HG03139 (cell line): ENCODE measurements around the gene EP400.
"Not testable (repeated sequence)": the region's sequence is repeated elsewhere in the genome, so short reads cannot be mapped to it uniquely, and the experiment has no call there.

Source experiments
- ATAC-seq: cut with Tn5 transposase; IDR thresholded peaks from one replicate; pipeline ENCODE4 v1.9.1; 2021; ENCODE audit not compliant: unreplicated experiment

EP400 gene

DNA sequence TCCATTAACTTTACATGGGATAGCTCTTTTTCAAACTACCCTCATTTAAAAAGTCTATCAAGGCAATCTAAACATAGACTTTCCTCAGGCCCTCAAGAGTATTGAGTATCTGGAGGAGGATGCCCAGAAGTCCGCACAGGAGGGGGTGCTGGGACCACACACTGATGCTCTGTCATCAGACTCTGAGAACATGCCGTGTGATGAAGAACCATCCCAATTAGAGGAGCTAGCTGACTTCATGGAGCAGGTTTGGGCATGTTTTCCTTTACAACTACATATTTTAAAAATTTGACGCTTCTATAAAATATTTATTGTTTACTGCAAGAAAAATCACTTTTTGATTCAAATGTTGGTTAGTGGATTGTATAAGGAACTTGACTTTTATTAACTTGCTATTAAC, 93.5 kb downstream of the EP400 start:
- no peak for ATAC-seq

GRCh38 chr12:132043770-132044467, 94.2 kb downstream of the EP400 start:
- ATAC-seq: no peak

DNA sequence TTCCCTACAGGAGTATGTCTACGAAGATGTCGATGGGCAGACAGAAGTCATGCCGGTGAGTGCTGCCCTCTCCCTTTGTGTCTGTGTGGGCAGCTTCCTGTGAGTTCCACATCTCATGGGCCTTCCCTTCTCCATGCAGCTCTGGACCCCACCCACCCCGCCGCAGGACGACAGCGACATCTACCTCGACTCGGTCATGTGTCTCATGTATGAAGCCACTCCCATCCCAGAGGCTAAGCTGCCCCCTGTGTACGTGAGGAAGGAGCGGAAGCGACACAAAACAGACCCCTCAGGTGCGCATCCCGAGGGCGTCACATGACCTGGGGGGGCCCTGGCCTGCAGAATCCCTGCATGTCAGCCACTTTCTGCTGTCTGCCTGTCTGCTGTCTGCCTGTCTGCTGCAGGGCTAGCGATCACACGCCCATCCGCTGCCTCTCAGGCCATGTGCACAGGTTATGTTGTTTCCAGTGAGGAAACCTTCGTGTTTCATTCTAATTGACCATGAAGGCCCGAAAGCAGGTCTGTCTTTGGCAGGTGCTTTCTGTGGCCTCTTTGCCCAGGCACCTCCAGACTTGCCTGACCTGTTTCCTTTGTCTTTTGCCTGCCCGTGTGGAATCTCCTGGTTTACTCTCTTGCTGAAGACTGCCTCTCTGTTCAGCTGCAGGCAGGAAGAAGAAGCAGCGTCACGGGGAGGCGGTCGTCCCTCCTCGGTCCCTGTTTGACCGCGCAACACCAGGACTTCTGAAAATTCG, 95.1 kb downstream of the EP400 start:
- ATAC-seq: no peak

DNA sequence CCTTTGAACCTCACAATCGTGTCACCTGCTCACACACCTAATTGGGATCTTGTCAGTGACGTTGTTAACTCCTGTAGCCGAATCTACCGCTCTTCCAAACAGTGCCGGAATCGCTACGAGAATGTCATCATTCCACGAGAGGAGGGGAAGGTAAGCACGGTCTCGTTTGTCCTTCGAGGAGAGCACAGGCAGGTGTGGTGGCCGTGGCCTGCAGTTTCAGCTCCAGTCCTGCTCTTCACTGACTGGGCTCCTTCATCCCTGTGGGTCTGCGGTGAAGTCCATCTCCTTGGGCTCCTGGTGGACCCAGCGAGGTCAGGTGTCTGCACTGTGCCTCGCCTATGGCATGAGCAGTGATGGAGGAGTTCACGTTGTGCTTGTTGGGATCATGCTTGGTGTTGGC, 96.0 kb downstream of the EP400 start:
- ATAC-seq: no peak

DNA sequence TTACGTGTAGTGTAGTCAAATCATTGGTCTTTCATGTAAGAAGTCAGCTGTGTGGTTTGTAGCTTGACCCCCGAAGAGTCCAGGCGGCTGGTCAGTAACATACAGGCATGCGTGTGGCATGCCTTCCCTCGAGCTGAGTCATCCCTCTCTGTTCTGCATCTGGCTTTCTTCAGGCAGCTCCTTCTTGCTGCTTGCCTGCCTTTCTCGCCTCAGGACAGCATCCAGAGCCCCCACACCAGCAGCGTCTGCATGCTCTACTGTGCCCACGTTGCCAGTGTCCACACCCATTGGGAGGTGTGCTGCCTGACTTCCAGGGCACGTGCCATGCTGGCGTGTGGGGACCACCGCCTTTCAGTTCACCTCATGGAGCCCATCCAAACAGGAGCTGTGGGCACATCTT, 96.8 kb downstream of the EP400 start:
- ATAC-seq: no peak

DNA sequence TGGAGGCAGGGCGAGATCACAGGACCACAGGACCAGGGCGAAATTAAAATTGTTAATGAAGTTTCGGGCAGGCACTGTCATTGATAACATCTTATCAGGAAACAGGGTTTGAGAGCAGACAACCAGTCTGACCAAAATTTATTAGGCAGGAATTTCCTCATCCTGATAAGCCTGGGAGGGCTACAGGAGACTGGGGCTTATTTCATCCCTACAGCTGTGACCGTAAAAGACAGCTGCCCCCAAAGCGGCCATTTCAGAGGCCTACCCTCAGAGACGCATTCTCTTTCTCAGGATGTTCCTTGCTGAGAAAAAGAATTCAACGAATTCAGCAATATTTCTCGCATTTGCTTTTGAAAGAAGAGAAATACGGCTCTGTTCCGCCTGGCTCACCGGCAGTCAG, 97.9 kb downstream of the EP400 start:
- ATAC-seq: not testable (repeated sequence)

- no peak for ATAC-seq
Observed at GRCh38 chr12:132049442-132049841, 99.7 kb downstream of the EP400 start.

DNA sequence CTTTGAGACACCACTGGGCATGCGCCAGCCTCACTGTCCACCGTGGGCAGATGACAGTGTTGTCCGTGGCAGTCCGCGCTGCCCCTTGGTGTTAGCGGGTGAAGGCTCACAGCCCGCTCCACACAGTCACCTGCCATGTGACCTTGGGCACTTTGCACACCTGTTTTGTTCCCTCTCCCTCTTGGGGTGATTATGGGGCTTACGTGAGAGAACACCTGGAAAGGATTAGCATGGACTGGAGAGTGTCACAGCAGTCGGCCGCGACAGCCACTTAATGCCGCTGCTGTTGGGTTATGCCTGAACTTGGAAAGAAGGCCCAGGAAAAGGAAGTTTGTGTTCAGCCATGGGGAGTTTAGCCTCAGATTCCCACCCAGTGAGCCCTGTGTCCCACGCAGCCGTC, 100.1 kb downstream of the EP400 start:
- ATAC-seq: no peak

DNA sequence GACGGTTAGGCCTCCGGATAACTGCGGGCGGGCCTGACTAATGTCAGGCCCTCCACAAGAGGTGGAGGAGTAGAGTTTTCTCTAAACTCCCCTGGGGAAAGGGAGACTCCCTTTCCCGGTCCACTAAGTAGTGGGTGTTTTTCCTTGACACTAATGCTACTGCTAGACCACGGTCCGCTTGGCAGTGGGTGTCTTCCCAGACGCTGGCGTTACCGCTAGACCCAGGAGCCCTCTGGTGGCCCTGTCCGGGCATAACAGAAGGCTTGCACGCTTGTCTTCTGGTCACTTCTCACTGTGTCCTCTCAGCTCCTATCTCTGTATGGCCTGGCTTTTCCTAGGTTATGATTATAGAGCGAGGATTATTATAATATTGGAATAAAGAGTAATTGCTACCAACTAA, 102.0 kb downstream of the EP400 start:
- ATAC-seq: not testable (repeated sequence)

GRCh38 chr12:132052196-132052932, 102.6 kb downstream of the EP400 start:
- ATAC-seq: no peak

DNA sequence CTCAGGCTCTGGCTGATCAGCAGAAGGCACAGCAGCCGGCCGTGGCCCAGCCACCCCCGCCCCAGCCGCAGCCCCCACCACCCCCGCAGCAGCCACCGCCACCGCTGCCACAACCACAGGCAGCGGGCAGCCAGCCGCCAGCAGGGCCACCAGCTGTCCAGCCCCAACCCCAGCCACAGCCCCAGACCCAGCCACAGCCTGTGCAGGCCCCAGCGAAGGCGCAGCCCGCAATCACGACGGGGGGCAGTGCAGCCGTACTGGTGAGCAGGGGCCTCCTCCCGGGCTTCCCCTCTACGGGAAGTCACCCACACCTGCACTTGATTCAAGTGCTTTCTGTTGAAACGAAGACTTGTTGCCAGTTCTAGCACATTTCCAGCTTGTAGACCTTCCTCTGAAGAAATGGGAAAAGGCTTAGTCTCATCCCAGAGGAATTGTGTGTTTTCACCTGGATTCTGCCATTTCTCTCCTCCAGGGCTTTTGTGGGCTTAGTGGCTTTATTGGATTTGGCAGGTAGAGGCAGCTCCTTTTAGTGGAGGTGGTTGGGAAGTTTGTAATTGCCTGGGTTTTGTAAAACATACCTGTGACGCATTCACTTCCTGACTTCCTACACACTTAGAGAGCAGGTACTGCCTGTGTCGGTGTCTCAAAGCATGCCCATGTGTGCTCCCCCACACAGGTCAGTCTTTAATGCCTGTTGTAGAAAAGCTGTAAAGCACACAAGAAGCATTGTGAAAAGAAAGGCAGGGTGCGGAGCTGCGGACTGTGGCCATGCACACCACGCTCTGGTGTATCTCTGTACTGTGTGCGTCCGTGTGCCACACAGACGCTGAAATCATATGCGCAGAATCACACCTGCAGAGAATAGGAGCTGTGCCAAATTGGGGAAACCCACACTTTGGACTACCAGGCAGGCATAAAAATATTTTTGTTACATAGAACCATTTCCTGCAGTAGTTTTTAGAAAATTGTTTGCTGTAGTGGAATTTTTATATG, 103.9 kb downstream of the EP400 start:
- no peak for ATAC-seq

DNA sequence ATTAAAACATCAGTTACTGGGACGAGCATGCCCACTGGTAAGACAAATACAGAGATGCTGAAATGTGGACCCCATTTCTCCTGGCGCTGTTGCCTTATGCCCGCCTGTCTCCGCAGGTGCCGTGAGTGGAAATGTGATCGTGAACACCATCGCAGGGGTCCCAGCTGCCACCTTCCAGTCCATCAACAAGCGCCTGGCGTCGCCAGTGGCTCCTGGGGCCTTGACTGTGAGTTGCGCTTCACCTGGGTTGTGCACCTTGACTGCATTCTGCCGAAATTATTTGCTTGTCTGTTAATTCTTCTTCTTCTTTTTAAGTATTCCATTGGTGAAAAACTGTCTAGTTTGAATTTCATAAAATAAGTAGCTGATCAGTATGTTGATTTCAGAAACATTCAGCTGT, 105.2 kb downstream of the EP400 start:
- no peak for ATAC-seq

GRCh38 chr12:132055535-132056096, 105.9 kb downstream of the EP400 start:
- ATAC-seq: no peak

- ATAC-seq: no peak
Observed at GRCh38 chr12:132056320-132056719, 106.6 kb downstream of the EP400 start.

- ATAC-seq: no peak
Observed at GRCh38 chr12:132056951-132057350, 107.2 kb downstream of the EP400 start.

DNA sequence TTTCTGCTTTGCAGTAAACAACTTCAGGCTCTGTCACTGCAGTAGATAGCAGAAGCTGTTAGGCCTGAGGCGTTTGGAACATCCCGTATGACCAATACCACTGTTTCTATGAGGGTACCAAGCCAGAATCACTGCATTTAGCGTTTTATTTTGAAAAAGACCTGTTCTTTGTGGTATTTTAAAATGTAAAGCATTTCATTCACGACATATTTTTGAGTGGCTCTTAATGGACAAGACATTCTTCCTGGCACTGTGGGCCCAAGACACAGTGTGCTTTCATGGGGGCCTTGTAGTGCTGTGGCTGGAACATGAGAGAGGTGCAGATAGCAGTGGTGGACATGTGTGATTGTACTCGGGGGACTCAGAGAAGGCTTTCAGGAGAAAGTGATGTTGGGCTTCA, 107.9 kb downstream of the EP400 start:
- no peak for ATAC-seq

GRCh38 chr12:132061197-132061596, 111.5 kb downstream of the EP400 start:
- no peak for ATAC-seq

- no peak for ATAC-seq
Observed at GRCh38 chr12:132061641-132062430, 112.1 kb downstream of the EP400 start.

DNA sequence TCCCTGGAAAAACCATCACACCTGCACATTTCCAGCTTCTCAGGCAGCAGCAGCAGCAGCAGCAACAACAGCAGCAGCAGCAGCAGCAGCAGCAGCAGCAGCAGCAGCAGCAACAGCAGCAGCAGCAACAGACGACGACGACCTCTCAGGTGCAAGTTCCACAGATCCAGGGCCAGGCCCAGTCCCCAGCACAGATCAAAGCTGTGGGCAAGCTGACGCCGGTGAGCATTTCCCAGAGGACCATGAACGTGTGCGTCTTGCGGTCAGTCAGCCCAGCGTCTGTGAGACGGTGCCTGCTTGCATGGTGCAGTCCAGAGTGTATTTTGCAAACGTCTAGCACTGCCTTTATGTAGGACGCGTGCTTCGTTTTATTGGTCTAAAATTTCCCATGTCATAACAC, 112.7 kb downstream of the EP400 start:
- no peak for ATAC-seq

GRCh38 chr12:132063491-132063890, 113.7 kb downstream of the EP400 start:
- ATAC-seq: no peak
